ENCODE data around the gene KCTD17. TPM values are rescaled to one million over a fixed set of nuclear protein-coding genes. Genes with fewer than 3 reads are reported as not detected.
A peak's percentile ranks its signal among the peaks of the same experiment; 100 is the strongest.

Gene KCTD17
- total RNA-seq (2014; rRNA removed; shearing (Covaris generic); ENCODE audit: low replicate concordance) = 29.0 and 38.0 TPM in 2 replicates

GRCh38 chr22:37051391-37052385, at the start of gene KCTD17:
TSS of gene KCTD17 (plus strand) at chr22:37051742. CDS start at chr22:37051761, 19 bp downstream.
- peak; percentile 52 for DNase-seq (ENCODE audit: low read depth)
- in situ Hi-C loops (cut with HindIII; ENCODE audit: low pct_unique_long_range_greater_than_20kb, low sequenced_read_pairs) = loop anchor here (10.0 kb wide), 1 partner anchor 133 kb away; the partner anchor contains the start of gene C1QTNF6

GRCh38 chr22:37001826-37002225, 49.7 kb upstream of the KCTD17 start:
- in situ Hi-C loops (cut with HindIII; ENCODE audit: low pct_unique_long_range_greater_than_20kb, low sequenced_read_pairs) = no loop called here
- DNase-seq (ENCODE audit: low read depth) = no peak

GRCh38 chr22:37002633-37003032, 48.9 kb upstream of the KCTD17 start:
- no peak for DNase-seq (ENCODE audit: low read depth)
- in situ Hi-C loops (cut with HindIII; ENCODE audit: low pct_unique_long_range_greater_than_20kb, low sequenced_read_pairs) = no loop called here

- no peak for DNase-seq (ENCODE audit: low read depth)
- in situ Hi-C loops (cut with HindIII; ENCODE audit: low pct_unique_long_range_greater_than_20kb, low sequenced_read_pairs) = no loop called here
Measured at GRCh38 chr22:37007651-37008050, 43.9 kb upstream of the KCTD17 start.

GRCh38 chr22:37008365-37008764, 43.2 kb upstream of the KCTD17 start:
- in situ Hi-C loops (cut with HindIII; ENCODE audit: low pct_unique_long_range_greater_than_20kb, low sequenced_read_pairs) = no loop called here
- DNase-seq (ENCODE audit: low read depth) = no peak

- in situ Hi-C loops (cut with HindIII; ENCODE audit: low pct_unique_long_range_greater_than_20kb, low sequenced_read_pairs) = no loop called here
- DNase-seq (ENCODE audit: low read depth) = no peak
Measured at GRCh38 chr22:37009490-37009889, 42.1 kb upstream of the KCTD17 start.

GRCh38 chr22:37010174-37010573, 41.4 kb upstream of the KCTD17 start:
- in situ Hi-C loops (cut with HindIII; ENCODE audit: low pct_unique_long_range_greater_than_20kb, low sequenced_read_pairs) = no loop called here
- no peak for DNase-seq (ENCODE audit: low read depth)

- in situ Hi-C loops (cut with HindIII; ENCODE audit: low pct_unique_long_range_greater_than_20kb, low sequenced_read_pairs) = no loop called here
- no peak for DNase-seq (ENCODE audit: low read depth)
Measured at GRCh38 chr22:37010976-37011375, 40.6 kb upstream of the KCTD17 start.

- DNase-seq (ENCODE audit: low read depth) = no peak
- in situ Hi-C loops (cut with HindIII; ENCODE audit: low pct_unique_long_range_greater_than_20kb, low sequenced_read_pairs) = no loop called here
Measured at GRCh38 chr22:37011472-37011871, 40.1 kb upstream of the KCTD17 start.

- no peak for DNase-seq (ENCODE audit: low read depth)
- in situ Hi-C loops (cut with HindIII; ENCODE audit: low pct_unique_long_range_greater_than_20kb, low sequenced_read_pairs) = no loop called here
Measured at GRCh38 chr22:37012262-37012904, 39.2 kb upstream of the KCTD17 start.

- in situ Hi-C loops (cut with HindIII; ENCODE audit: low pct_unique_long_range_greater_than_20kb, low sequenced_read_pairs) = no loop called here
- DNase-seq (ENCODE audit: low read depth) = no peak
Measured at GRCh38 chr22:37012956-37013355, 38.6 kb upstream of the KCTD17 start.

- DNase-seq (ENCODE audit: low read depth) = no peak
- in situ Hi-C loops (cut with HindIII; ENCODE audit: low pct_unique_long_range_greater_than_20kb, low sequenced_read_pairs) = no loop called here
Measured at GRCh38 chr22:37014415-37014806, 37.1 kb upstream of the KCTD17 start.

- DNase-seq (ENCODE audit: low read depth) = no peak
- in situ Hi-C loops (cut with HindIII; ENCODE audit: low pct_unique_long_range_greater_than_20kb, low sequenced_read_pairs) = no loop called here
Measured at GRCh38 chr22:37014835-37015586, 36.5 kb upstream of the KCTD17 start.

- in situ Hi-C loops (cut with HindIII; ENCODE audit: low pct_unique_long_range_greater_than_20kb, low sequenced_read_pairs) = no loop called here
- no peak for DNase-seq (ENCODE audit: low read depth)
Measured at GRCh38 chr22:37015587-37015878, 36.0 kb upstream of the KCTD17 start.

GRCh38 chr22:37016134-37016910, 35.2 kb upstream of the KCTD17 start:
- in situ Hi-C loops (cut with HindIII; ENCODE audit: low pct_unique_long_range_greater_than_20kb, low sequenced_read_pairs) = no loop called here

GRCh38 chr22:37017356-37017755, 34.2 kb upstream of the KCTD17 start:
- no peak for DNase-seq (ENCODE audit: low read depth)
- in situ Hi-C loops (cut with HindIII; ENCODE audit: low pct_unique_long_range_greater_than_20kb, low sequenced_read_pairs) = no loop called here

More at GRCh38 chr22:37016134-37016910, 35.2 kb upstream of the KCTD17 start:
- no peak for DNase-seq (ENCODE audit: low read depth)

- in situ Hi-C loops (cut with HindIII; ENCODE audit: low pct_unique_long_range_greater_than_20kb, low sequenced_read_pairs) = no loop called here
- no peak for DNase-seq (ENCODE audit: low read depth)
Measured at GRCh38 chr22:37018086-37018814, 33.3 kb upstream of the KCTD17 start.

Measured in Caki2 (cell line).